ENCODE measurements around the gene SORL1. TPM values are rescaled to one million over a fixed set of nuclear protein-coding genes. Genes with fewer than 3 reads are reported as not detected.

SORL1 gene
- total RNA-seq, 1 experiment from 2014 or later = 6.1 TPM

- Mint-ChIP-seq H3K4me3 (ENCODE audit: low read depth, unreplicated experiment) (no peak overlapping the region), H3K4me1 (ENCODE audit: low read depth, unreplicated experiment) (no peaks in the 10 kb centered on the region), H3K36me3 (ENCODE audit: insufficient read depth, unreplicated experiment) (no peaks in the 10 kb centered on the region), H3K27me3 (ENCODE audit: unreplicated experiment) (no peaks in the 10 kb centered on the region), H3K9me3 (ENCODE audit: low read depth, unreplicated experiment) (peaks cover 2% of the 10 kb centered on the region), H3K27ac (ENCODE audit: unreplicated experiment) (no peak overlapping the region)
- TF ChIP-seq CTCF (IDR thresholded peaks at IDR 0.05; ENCODE audit: unreplicated experiment) = no peak
- no peak for DNase-seq
- CTCF ChIA-PET = no interaction called here
- no TSS peak for BruUV-seq (replicated peaks)
- intact Hi-C loops (cut with micrococcal nuclease; ENCODE audit: unreplicated experiment) = no loop called here
These were observed 177.9 kb downstream of the SORL1 start for GRCh38 chr11:121630041-121630440.

GRCh38 chr11:121631456-121631855 is 179.3 kb downstream of the SORL1 start:
- H3K9me3 Mint-ChIP-seq (ENCODE audit: low read depth, unreplicated experiment) = peaks cover 2% of the 10 kb centered on the region
- no peaks in the 10 kb centered on the region for H3K4me1 Mint-ChIP-seq (ENCODE audit: low read depth, unreplicated experiment)
- no peak for DNase-seq
- H3K27me3 Mint-ChIP-seq (ENCODE audit: unreplicated experiment) = no peaks in the 10 kb centered on the region
- TF ChIP-seq CTCF (IDR thresholded peaks at IDR 0.05; ENCODE audit: unreplicated experiment) = no peak
- no peak overlapping the region for H3K27ac Mint-ChIP-seq (ENCODE audit: unreplicated experiment)
- CTCF ChIA-PET = interaction anchor here (0.9 kb wide), 1 partner anchor 433 kb away, joined by 3 read pairs; no protein-coding TSS in a partner anchor
- intact Hi-C loops (cut with micrococcal nuclease; ENCODE audit: unreplicated experiment) = no loop called here
- H3K4me3 Mint-ChIP-seq (ENCODE audit: low read depth, unreplicated experiment) = no peak overlapping the region
- no TSS peak for BruUV-seq (replicated peaks)
- no peaks in the 10 kb centered on the region for H3K36me3 Mint-ChIP-seq (ENCODE audit: insufficient read depth, unreplicated experiment)

GRCh38 chr11:121634273-121634672 is 182.2 kb downstream of the SORL1 start:
- H3K4me1 Mint-ChIP-seq (ENCODE audit: low read depth, unreplicated experiment) = no peaks in the 10 kb centered on the region
- CTCF ChIA-PET = no interaction called here
- no peaks in the 10 kb centered on the region for H3K36me3 Mint-ChIP-seq (ENCODE audit: insufficient read depth, unreplicated experiment)
- DNase-seq = no peak
- H3K4me3 Mint-ChIP-seq (ENCODE audit: low read depth, unreplicated experiment) = no peak overlapping the region
- no TSS peak for BruUV-seq (replicated peaks)
- intact Hi-C loops (cut with micrococcal nuclease; ENCODE audit: unreplicated experiment) = no loop called here
- H3K27ac Mint-ChIP-seq (ENCODE audit: unreplicated experiment) = no peak overlapping the region
- H3K9me3 Mint-ChIP-seq (ENCODE audit: low read depth, unreplicated experiment) = peaks cover 2% of the 10 kb centered on the region
- no peaks in the 10 kb centered on the region for H3K27me3 Mint-ChIP-seq (ENCODE audit: unreplicated experiment)
- no peak for TF ChIP-seq CTCF (IDR thresholded peaks at IDR 0.05; ENCODE audit: unreplicated experiment)

GRCh38 chr11:121634889-121635288 is 182.8 kb downstream of the SORL1 start:
- DNase-seq = no peak
- TF ChIP-seq CTCF (IDR thresholded peaks at IDR 0.05; ENCODE audit: unreplicated experiment) = no peak
- intact Hi-C loops (cut with micrococcal nuclease; ENCODE audit: unreplicated experiment) = no loop called here
- H3K4me3 Mint-ChIP-seq (ENCODE audit: low read depth, unreplicated experiment) = no peak overlapping the region
- no peaks in the 10 kb centered on the region for H3K4me1 Mint-ChIP-seq (ENCODE audit: low read depth, unreplicated experiment)
- BruUV-seq (replicated peaks) = no TSS peak
- no peak overlapping the region for H3K27ac Mint-ChIP-seq (ENCODE audit: unreplicated experiment)
- peaks cover 2% of the 10 kb centered on the region for H3K9me3 Mint-ChIP-seq (ENCODE audit: low read depth, unreplicated experiment)
- CTCF ChIA-PET = no interaction called here
- no peaks in the 10 kb centered on the region for H3K27me3 Mint-ChIP-seq (ENCODE audit: unreplicated experiment)
- H3K36me3 Mint-ChIP-seq (ENCODE audit: insufficient read depth, unreplicated experiment) = no peaks in the 10 kb centered on the region

Measured in Calu3 (cell line).